ENCODE data around the gene OPN4.
A peak's percentile ranks its signal among the peaks of the same experiment; 100 is the strongest.

OPN4 gene

GRCh38 chr10:86681047-86681446 lies 26.7 kb downstream of the OPN4 start:
- DNase-seq (ENCODE audit: low read depth): no peak

- no peak for DNase-seq (ENCODE audit: low read depth)
These were observed 27.5 kb downstream of the OPN4 start for GRCh38 chr10:86681722-86682386.

- DNase-seq (ENCODE audit: low read depth): no peak
These were observed 28.3 kb downstream of the OPN4 start for GRCh38 chr10:86682675-86683074.

- no peak for DNase-seq (ENCODE audit: low read depth)
These were observed 30.2 kb downstream of the OPN4 start for GRCh38 chr10:86684331-86685097.

- no peak for DNase-seq (ENCODE audit: low read depth)
These were observed 31.1 kb downstream of the OPN4 start for GRCh38 chr10:86685416-86685815.

GRCh38 chr10:86685893-86686632 lies 31.7 kb downstream of the OPN4 start:
- no peak for DNase-seq (ENCODE audit: low read depth)

DNA sequence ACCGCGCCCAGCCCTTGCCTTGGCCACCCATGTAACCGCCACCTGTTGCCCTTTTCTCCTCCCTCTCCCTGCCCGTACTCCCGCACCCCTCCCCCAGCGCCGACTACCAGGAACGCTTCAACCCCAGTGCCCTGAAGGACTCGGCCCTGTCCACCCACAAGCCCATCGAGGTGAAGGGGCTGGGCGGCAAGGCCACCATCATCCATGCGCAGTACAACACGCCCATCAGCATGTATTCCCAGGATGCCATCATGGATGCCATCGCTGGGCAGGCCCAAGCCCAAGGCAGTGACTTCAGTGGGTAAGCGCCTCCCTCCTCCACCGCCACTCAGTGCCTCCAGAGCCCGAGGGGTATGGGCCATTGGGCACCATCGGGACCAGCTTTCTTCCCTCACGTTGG lies 32.6 kb downstream of the OPN4 start:
- no peak for DNase-seq (ENCODE audit: low read depth)

DNA sequence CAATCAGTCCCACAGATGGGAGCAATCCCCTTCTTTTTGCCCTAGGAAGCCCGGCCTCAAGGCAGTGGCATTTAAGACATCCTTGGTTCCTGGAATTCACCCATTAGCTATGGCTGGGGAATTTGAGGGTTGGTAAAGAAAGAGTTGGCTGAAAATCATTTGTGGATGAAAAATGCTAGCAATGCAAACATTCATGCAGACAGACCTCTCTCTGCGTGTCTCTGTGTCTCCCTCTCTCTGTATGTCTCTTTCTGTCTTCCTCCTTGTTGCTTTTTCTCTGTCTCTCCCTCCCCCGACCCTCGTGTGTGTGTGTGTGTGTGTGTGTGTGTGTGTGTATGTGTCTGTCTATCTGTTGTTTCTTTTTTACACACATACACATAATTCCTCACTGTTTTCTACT lies 33.4 kb downstream of the OPN4 start:
- DNase-seq (ENCODE audit: low read depth): no peak

DNA sequence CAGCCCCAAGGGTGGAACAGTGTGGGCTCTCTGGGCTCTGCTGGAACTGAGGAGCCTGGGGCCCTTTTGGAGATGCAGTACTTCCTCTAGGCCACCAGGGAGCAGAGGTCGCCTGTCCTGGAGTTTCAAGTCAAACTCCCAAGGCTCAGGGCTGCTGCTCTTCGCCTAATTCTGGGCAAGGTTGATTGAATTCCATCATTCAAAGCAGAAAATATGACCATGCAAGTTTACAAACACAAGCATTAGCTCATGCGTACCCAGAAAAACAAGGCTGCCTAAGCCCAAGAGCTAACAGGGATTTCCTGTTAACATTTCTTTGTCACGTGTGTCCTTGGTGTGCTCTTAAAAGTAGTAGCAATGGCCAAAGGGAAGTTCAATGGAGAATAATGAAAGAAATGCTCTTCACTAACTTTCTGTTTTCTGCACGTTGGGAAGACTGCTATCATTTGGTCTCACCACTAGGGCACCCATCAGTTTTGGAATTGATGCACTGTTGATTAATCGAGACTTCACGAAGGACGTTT lies 34.1 kb downstream of the OPN4 start:
- DNase-seq (ENCODE audit: low read depth): peak; percentile 26

DNA sequence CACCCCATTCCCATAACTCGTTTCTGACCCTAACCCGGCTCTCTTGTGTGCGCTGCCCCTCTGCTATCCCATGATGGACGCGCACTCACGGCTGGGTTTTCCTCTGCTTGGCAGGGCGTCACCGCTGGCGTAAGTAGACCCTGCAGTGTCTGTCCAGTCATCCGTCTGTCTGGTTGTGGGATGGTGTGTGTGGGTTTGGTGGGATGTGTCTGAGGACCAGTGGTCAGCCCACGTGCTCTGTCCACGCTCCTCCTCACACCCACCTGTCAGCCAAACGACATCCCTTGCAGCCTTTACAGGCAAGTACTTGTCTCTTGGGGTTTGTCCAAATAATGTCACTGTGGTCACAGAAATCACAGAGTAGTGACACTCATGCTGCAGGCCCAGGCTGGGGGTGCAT lies 34.8 kb downstream of the OPN4 start:
- no peak for DNase-seq (ENCODE audit: low read depth)

DNA sequence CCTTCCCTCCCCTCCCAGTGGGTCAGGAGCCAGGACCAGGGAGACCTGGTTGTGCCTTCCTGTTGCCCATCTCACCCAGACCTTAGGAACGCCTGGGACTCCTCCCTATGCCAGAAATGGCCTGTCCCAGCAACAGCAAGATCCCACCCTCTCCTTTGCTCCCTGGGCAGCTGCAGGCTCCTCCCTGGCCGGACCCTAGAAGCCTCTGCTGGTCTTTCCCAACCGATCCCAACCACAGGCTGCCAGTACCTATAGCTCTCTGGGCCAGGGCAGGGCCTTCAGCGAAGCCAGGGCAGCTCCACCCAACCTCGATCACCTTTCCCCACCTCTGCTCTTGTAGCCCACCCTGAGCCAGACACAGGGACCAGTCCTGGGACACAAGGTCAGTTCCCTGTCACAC lies 35.9 kb downstream of the OPN4 start:
- no peak for DNase-seq (ENCODE audit: low read depth)

DNA sequence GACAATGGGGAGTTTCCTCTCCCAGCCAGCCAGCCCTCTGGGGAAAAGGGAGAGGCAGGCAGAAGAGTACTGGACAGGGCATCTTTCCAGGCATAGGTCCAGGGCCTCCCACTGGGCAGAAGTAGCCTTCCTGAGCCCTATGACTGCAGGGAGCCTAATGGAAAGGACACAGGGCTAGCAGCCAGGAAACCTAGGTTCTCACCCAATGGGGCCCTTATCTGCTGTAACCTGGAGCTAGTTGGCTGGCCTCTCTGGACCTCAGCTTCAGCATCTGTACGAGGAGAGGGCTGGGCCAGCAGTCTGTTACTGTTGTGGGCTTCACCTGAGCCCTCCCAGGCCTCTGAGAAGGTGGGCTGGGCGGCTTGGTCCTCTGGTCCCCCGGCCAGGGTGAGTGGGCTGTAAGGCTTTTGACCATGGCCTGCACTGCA lies 36.3 kb downstream of the OPN4 start:
- no peak for DNase-seq (ENCODE audit: low read depth)

DNA sequence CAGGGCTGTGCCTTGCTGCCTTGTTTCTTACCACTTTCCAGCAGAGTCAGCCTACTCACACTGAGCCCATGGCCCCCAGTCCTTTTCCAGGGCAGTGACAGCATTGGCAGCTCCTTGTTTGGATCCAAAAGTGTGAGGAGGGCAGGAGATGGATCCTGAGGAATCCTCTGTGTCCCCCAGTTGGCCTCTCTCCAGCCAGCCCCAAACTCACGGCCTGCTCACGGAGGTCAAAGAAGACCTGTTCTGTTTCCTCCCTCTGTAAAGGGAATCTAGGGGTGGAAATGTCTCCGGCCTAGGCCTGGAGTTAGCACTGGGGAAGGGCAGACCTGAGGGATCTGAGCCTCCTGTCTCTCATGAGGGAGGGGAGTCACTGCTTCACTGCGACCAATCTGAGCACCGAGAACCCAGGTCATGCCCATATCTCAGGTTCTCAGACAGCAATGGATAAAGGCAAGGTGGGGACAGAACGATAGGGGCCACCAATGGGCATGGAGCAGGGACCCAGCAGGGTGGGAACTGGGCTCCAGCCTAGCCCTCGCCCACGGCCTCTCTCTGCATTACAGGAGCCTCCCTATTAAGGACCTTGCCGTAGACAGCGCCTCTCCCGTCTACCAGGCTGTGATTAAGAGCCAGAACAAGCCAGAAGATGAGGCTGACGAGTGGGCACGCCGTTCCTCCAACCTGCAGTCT lies 37.1 kb downstream of the OPN4 start:
- DNase-seq (ENCODE audit: low read depth): no peak

DNA sequence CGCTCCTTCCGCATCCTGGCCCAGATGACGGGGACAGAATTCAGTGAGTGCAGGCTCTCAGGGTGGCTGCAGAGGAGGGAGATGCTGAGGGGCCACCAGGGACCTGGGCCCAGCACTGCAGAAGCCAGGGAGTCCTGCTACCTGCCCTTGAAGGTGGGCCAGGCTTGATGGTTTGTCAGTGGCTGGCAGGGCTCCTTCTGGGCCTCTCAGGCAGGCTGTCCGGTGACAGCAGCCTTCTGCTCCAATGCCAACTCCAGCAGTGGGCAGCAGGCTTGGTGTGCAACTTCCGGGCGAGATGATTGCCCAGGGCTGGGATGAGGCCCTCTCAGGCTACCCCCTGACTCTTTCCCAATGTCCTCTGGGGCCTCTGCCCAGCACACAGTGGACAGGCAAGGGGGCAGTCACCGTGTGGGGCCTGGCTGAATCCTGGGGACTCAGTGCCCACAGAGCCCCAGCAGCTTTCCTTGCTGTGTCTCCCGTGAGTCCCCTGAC lies 37.7 kb downstream of the OPN4 start:
- DNase-seq (ENCODE audit: low read depth): no peak

DNA sequence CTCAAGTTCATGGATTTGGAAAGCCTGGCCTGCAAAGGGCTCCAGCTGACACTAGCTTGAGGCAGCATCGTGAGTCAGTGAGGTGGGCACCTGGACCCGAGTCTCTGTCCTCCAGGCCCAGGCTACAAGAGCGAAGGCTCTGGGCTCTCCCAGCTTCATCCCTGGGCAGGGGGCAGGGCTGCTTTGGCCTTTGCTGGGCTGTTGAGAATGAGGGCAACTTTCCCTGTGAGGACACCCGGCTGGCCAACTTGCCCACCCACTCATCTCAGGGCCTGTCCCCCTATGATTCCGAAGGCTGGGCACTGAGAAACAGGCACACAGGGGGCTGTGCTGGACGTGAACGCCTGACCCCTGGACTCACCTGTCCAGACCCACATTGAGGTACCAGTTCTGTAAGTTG lies 38.3 kb downstream of the OPN4 start:
- DNase-seq (ENCODE audit: low read depth): no peak

DNA sequence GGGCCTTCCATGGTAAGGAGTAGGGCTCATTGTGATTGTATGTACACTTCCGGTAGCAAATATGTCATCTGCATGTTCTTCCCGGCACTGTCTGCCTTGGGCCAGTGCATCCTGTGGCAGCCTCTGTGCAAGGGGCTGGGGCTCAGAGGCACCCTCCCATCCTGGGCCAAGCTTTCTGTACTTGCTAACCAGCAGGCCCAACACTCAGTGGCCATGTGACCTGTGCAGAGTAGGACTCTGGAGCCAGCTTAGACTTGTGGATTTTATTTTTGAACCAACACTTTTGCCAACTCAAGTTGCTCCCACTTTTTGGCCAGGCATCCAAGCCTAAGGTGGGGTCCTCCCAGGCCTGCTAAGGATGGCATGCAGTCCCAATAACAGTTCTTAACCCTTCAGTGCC lies 38.9 kb downstream of the OPN4 start:
- no peak for DNase-seq (ENCODE audit: low read depth)

- DNase-seq (ENCODE audit: low read depth): peak; percentile 6
These were observed 39.5 kb downstream of the OPN4 start for GRCh38 chr10:86693721-86694369.

DNA sequence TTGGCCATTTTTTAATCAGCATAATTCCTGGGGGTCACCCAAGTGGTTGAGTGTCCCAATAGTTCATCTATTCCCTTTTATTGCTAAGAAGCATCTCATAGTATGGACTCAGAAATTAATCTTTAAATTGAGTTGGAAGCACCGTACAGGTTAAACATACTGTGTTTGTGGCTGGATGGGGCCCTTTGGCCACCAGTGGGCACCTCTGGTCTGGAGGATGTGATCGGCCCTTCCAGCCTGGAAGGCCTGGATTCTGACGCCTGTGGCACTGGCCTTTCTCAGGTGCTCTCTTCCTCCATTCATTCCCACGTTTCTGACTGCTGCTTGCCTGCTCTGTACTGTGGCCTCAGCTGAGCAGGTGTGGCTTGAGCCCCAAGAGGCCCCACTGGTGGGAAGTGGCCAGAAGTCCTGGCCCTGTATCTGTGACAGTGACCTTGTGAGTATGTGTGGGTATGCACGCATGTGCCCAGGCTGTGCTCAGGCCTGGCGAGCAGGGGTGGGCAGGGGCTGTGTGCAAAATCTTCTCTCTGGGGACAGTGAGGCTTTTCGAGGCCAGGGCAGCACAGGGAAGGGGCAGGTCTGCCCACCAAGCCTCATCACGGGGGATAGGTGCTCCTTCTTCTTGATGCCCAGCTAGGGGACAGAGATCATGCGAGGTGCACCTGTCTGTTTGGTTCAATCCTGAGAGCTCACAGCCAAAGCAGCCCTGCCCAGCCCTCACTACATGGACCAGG lies 44.0 kb downstream of the OPN4 start:
- no peak for DNase-seq (ENCODE audit: low read depth)

DNA sequence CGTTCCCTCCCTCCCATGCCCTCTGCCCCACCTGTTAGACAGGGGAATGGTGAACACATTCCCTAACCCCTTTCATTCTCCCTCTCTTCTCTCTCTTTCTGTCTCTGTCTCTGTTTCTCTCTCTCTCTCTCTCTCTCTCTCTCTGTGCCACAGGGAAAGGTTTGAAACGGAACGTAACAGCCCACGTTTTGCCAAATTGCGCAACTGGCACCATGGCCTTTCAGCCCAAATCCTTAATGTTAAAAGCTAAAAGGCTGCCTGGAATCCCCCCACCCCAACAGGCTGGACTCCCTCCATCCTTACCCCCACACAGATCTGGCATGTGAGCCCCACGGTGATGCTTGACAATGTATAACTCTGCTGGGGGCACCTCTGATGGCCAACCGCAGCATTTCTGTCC lies 44.8 kb downstream of the OPN4 start:
- DNase-seq (ENCODE audit: low read depth): no peak

GRCh38 chr10:86699541-86699940 lies 45.2 kb downstream of the OPN4 start:
- DNase-seq (ENCODE audit: low read depth): no peak
